HCT116 (cell line): ENCODE results near the gene NMU. TPM values are rescaled to one million over a fixed set of nuclear protein-coding genes. Genes with fewer than 3 reads are reported as not detected.

Experiments used
- ATAC-seq: fragments of 200-7000 bp; cut with Tn5 transposase; 2 replicates; pipeline ENCODE4 v1.9.1; 2020; ENCODE audit warnings: mild to moderate bottlenecking, moderate library complexity
- BruUV-seq: library from RNA; stranded (reverse); fragments of 400-500 nt; replicated peaks from 2 replicates; lab custom pipeline; 2021; lab: Mats Ljungman, UMichigan
- CTCF ChIA-PET: fragments of 300-600 bp; sonication (Branson Sonifier 250); formaldehyde crosslinking; loops from one replicate; lab custom pipeline; 2021; ENCODE audit warnings: antibody characterized with exemption; lab: Charles Lee
- POLR2A ChIA-PET: fragments of 300-600, 350-600 bp; sonication (Branson Sonifier 250); formaldehyde crosslinking; loops from one replicate; lab custom pipeline; 2021; ENCODE audit warnings: antibody characterized with exemption; lab: Charles Lee
- RAD21 ChIA-PET, 2 experiments: fragments of 300-600 bp; sonication (Branson Sonifier 250); formaldehyde crosslinking; loops; one replicate each; lab custom pipeline; 2023; ENCODE audit warnings: low total read pairs in 2 of 2; ENCODE audit not compliant: uncharacterized antibody in 2 of 2, unreplicated experiment in 2 of 2, low non-redundant PET in 1 of 2; lab: Charles Lee
- DNase-seq: peaks from one replicate; pipeline ENCODE4 v3.0.0-alpha.2; 2010; ENCODE audit warnings: low read depth, low spot score
- H2AFZ ChIP-seq: fragments of 200-600 bp; shearing (Covaris generic), sonication (generic); 2 replicates; pipeline ENCODE4 v1.6.1; 2017; ENCODE audit warnings: low read depth, mixed run types, mixed read lengths, antibody characterized with exemption, low read length; ENCODE audit not compliant: poor library complexity, severe bottlenecking
- H3K27ac ChIP-seq: 2 replicates; pipeline ENCODE4 v1.5.1; 2012; ENCODE audit warnings: low read depth, low read length
- H3K27me3 ChIP-seq: fragments of 200-600 bp; sonication (generic); 2 replicates; pipeline ENCODE4 v1.6.1; 2016; ENCODE audit warnings: mixed run types, low read length, mixed read lengths; ENCODE audit not compliant: insufficient read depth
- H3K36me3 ChIP-seq, 2 experiments: fragments of 200-500 bp in 1 of 2; fragments of 200-600 bp in 1 of 2; sonication (Bioruptor generic) in 1 of 2; sonication (generic) in 1 of 2; 2 replicates each; pipeline versions ENCODE4 v1.5.1 to v1.6.1; 2014 to 2016; ENCODE audit warnings: low read length in 2 of 2, inconsistent platforms in 1 of 2, mixed read lengths in 1 of 2, mixed run types in 1 of 2; ENCODE audit not compliant: insufficient read depth in 2 of 2, control insufficient read depth in 1 of 2
- H3K4me1 ChIP-seq, 2 experiments: fragments of 200-600 bp in 1 of 2; sonication (generic) in 1 of 2; 2 replicates each; pipeline versions ENCODE4 v1.5.1 to v1.6.1; 2012 to 2017; ENCODE audit warnings: low read length in 2 of 2, inconsistent platforms in 1 of 2, mild to moderate bottlenecking in 1 of 2, mixed read lengths in 1 of 2, mixed run types in 1 of 2, moderate library complexity in 1 of 2; ENCODE audit not compliant: insufficient read depth in 2 of 2, control insufficient read depth in 1 of 2
- H3K4me2 ChIP-seq: fragments of 200-600 bp; sonication (generic); 2 replicates; pipeline ENCODE4 v1.6.1; 2017; ENCODE audit warnings: mixed run types, low read length, mixed read lengths
- H3K4me3 ChIP-seq, 2 experiments: fragments of 200-600 bp in 1 of 2; sonication (generic) in 1 of 2; replicated peaks in 1 of 2; 2 replicates each; pipeline ENCODE4 v1.5.1; 2011 to 2016; ENCODE audit warnings: low read length in 2 of 2, control low read depth in 1 of 2, low read depth in 1 of 2, mild to moderate bottlenecking in 1 of 2, mixed read lengths in 1 of 2, mixed run types in 1 of 2
- H3K79me2 ChIP-seq: fragments of 200-600 bp; sonication (generic); 2 replicates; pipeline ENCODE4 v1.6.1; 2017; ENCODE audit warnings: mild to moderate bottlenecking, mixed run types, low read length, moderate library complexity, mixed read lengths; ENCODE audit not compliant: insufficient read depth
- H3K9ac ChIP-seq: fragments of 200-600 bp; sonication (generic); 2 replicates; pipeline ENCODE4 v1.6.1; 2016; ENCODE audit warnings: low read length, mixed read lengths
- H3K9me2 ChIP-seq: fragments of 200-600 bp; sonication (generic), shearing (Covaris generic); 2 replicates; pipeline ENCODE4 v1.6.1; 2017; ENCODE audit warnings: mixed run types, mild to moderate bottlenecking, moderate library complexity; ENCODE audit not compliant: insufficient read depth
- H3K9me3 ChIP-seq, 2 experiments: fragments of 200-500 bp in 1 of 2; fragments of 200-600 bp in 1 of 2; sonication (Bioruptor generic) in 1 of 2; sonication (generic) in 1 of 2; 2 replicates each; pipeline ENCODE4 v1.6.1; 2014 to 2017; ENCODE audit warnings: low read length in 2 of 2, mixed read lengths in 2 of 2, inconsistent platforms in 1 of 2, low read depth in 1 of 2, mild to moderate bottlenecking in 1 of 2, mixed run types in 1 of 2, moderate library complexity in 1 of 2; ENCODE audit not compliant: control insufficient read depth in 1 of 2, insufficient read depth in 1 of 2
- H4K20me1 ChIP-seq: fragments of 200-600 bp; sonication (generic), shearing (Covaris generic); 2 replicates; pipeline ENCODE4 v1.6.1; 2017; ENCODE audit warnings: mixed run types, mild to moderate bottlenecking, moderate library complexity; ENCODE audit not compliant: insufficient read depth
- ATF3 ChIP-seq: IDR thresholded peaks from 2 replicates; pipeline ENCODE4 v1.6.1; 2012
- CEBPB ChIP-seq: IDR thresholded peaks from 2 replicates; pipeline ENCODE4 v1.6.1; 2012; ENCODE audit warnings: low read depth
- CTCF ChIP-seq, 3 experiments: fragments of 200-600 bp in 1 of 3; sonication (generic) in 1 of 3; IDR thresholded peaks in 2 of 3; conservative IDR thresholded peaks in 1 of 3; 2 replicates each; pipeline ENCODE4 v1.5.1; 2012 to 2017; ENCODE audit warnings: low read depth in 2 of 3, low read length in 2 of 3, antibody characterized with exemption in 1 of 3, borderline replicate concordance in 1 of 3, control low read depth in 1 of 3, mild to moderate bottlenecking in 1 of 3, mixed read lengths in 1 of 3, mixed run types in 1 of 3, moderate library complexity in 1 of 3; ENCODE audit not compliant: insufficient read depth in 1 of 3
- EGR1 ChIP-seq: IDR thresholded peaks from 2 replicates; pipeline ENCODE4 v1.6.1; 2012; ENCODE audit warnings: low read depth
- ELF1 ChIP-seq: IDR thresholded peaks from 2 replicates; pipeline ENCODE4 v1.6.1; 2012; ENCODE audit warnings: low read depth, borderline replicate concordance
- EZH2 ChIP-seq: fragments of 200-600 bp; sonication (generic); IDR thresholded peaks from 2 replicates; pipeline ENCODE4 v1.6.1; 2017; ENCODE audit warnings: antibody characterized with exemption, mixed run types
- EZH2phosphoT487 ChIP-seq: fragments of 200-600 bp; IDR thresholded peaks from 2 replicates; pipeline ENCODE4 v1.6.1; 2018; ENCODE audit warnings: antibody characterized with exemption, borderline replicate concordance
- FOSL1 ChIP-seq: IDR thresholded peaks from 2 replicates; pipeline ENCODE4 v1.6.1; 2012; ENCODE audit warnings: low read depth
- POLR2A ChIP-seq: IDR thresholded peaks from 2 replicates; pipeline ENCODE4 v1.7.0; 2011; ENCODE audit warnings: borderline replicate concordance; ENCODE audit not compliant: insufficient read depth, insufficient read length; ENCODE audit errors: extremely low read depth
- POLR2AphosphoS5 ChIP-seq: IDR thresholded peaks from 2 replicates; pipeline ENCODE4 v1.6.1; 2011; ENCODE audit warnings: mild to moderate bottlenecking, low read depth, low read length, moderate library complexity
- SIN3A ChIP-seq: IDR thresholded peaks from 2 replicates; pipeline ENCODE4 v1.6.1; 2012; ENCODE audit warnings: low read depth
- SP1 ChIP-seq: IDR thresholded peaks from 2 replicates; pipeline ENCODE4 v1.6.1; 2012; ENCODE audit warnings: low read depth
- SRF ChIP-seq: IDR thresholded peaks from 2 replicates; pipeline ENCODE4 v1.6.1; 2012; ENCODE audit warnings: low read depth
- YY1 ChIP-seq: IDR thresholded peaks from 2 replicates; pipeline ENCODE4 v1.6.1; 2011; ENCODE audit warnings: low read length, low read depth, moderate library complexity, mild to moderate bottlenecking; ENCODE audit not compliant: insufficient replicate concordance; ENCODE audit errors: extremely low read depth
- ZFX ChIP-seq: fragments of 450-650 bp; IDR thresholded peaks from 2 replicates; pipeline ENCODE4 v1.6.1; 2017
- intact Hi-C: fragments of 100-400 bp; cut with micrococcal nuclease; formaldehyde crosslinking; loops from 2 replicates; pipeline ENCODE4 v1.10.0; 2022
- total RNA-seq: library from RNA; stranded (reverse); gene quantifications from one replicate; pipeline ENCODE4 v1.2.1, GENCODE V29; 2021; ENCODE audit not compliant: unreplicated experiment

Gene NMU
- total RNA-seq, 1 experiment from 2014 or later = 81.1 TPM

- DNase-seq (no peak), ATAC-seq (no peak)
- TF ChIP-seq CTCF (IDR thresholded peaks at IDR 0.05 in 2 of 3, conservative IDR thresholded peaks at IDR 0.05 in 1 of 3; ENCODE audit: borderline replicate concordance in 1 of 3, insufficient read depth in 1 of 3, low read depth in 2 of 3, low read length in 2 of 3) (no peak), CEBPB (no peak), EZH2 (no peak), SP1 (no peak), YY1 (no peak), ELF1 (no peak), ATF3 (no peak), SIN3A (no peak), POLR2A (no peak), SRF (no peak), POLR2AphosphoS5 (no peak), EGR1 (no peak), ZFX (no peak), EZH2phosphoT487 (no peak), FOSL1 (no peak)
- TF ChIP-seq, all 23 proteins: peak for 0
- intact Hi-C loops = no loop called here
- Histone ChIP-seq H3K9ac (no peak overlapping the region), H3K4me2 (no peak overlapping the region), H4K20me1 (no peaks in the 10 kb centered on the region), H3K36me3 (no peaks in the 10 kb centered on the region), H3K79me2 (no peaks in the 10 kb centered on the region), H3K9me2 (no peaks in the 10 kb centered on the region), H2AFZ (no peak overlapping the region), H3K4me3 (no peak overlapping the region), H3K27ac (no peak overlapping the region), H3K9me3 (no peaks in the 10 kb centered on the region), H3K4me1 (peaks cover 0 to 5% of the 10 kb centered on the region in 2 experiments; a peak in 1 of 4 replicates), H3K27me3 (no peaks in the 10 kb centered on the region)
- CTCF ChIA-PET = no interaction called here
- POLR2A ChIA-PET = no interaction called here
- no TSS peak for BruUV-seq
- RAD21 ChIA-PET = no interaction called here
Observed at GRCh38 chr4:55661398-55662056, 25.4 kb upstream of the NMU start.
